ENCODE measurements around the gene DPYSL5.

DPYSL5 gene

DNA sequence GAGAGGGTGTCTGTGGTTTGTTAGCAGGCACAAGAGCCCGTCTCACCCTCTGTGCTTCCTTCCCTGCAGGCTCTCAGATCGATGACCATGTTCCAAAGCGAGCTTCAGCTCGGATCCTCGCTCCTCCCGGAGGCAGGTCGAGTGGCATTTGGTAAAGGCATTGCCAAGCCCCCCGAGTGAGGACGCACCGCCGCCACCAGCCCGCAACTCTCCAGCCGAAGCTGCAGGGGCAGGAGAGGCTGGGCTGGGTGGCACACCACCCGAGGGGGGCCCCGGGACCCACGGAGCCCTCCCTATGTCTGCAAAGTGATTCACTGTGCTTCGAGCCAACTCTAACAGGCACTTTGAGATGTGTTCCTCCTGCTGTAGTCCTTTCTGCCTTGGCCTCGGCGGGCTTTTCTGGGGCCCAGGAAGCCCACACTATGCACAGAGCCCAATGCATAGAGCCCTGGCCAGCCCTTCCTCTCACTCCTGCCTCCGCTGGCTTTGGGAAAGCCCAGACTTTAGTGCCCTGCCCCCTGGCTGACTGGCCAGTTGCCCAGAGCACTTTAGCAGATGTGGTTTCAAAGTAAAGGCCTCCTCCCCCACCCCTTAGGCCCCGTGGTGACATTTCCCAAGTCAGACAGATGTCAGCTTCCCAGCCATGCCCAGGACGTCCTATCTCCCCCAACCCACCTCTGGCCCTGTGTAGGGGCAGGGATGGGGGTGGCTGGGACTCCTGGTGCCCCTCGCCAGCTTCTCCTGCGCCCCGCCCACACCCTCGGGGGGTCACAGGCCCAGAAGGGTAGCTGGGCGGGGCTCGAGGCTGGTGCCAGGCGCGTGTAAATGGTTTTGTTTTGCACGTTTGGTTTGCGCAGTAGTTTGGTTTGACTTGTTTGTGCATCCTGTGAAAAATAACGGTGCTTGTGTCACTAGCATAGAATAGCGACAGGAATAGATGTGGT is 99.2 kb downstream of the DPYSL5 start:
- no peak overlapping the region for H3K4me3 ChIP-seq (replicated peaks; ENCODE audit: low read depth, low read length)
- TF ChIP-seq, protein P1, sequence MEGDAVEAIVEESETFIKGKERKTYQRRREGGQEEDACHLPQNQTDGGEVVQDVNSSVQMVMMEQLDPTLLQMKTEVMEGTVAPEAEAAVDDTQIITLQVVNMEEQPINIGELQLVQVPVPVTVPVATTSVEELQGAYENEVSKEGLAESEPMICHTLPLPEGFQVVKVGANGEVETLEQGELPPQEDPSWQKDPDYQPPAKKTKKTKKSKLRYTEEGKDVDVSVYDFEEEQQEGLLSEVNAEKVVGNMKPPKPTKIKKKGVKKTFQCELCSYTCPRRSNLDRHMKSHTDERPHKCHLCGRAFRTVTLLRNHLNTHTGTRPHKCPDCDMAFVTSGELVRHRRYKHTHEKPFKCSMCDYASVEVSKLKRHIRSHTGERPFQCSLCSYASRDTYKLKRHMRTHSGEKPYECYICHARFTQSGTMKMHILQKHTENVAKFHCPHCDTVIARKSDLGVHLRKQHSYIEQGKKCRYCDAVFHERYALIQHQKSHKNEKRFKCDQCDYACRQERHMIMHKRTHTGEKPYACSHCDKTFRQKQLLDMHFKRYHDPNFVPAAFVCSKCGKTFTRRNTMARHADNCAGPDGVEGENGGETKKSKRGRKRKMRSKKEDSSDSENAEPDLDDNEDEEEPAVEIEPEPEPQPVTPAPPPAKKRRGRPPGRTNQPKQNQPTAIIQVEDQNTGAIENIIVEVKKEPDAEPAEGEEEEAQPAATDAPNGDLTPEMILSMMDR (IDR thresholded peaks at IDR 0.05; ENCODE audit: low read depth, low read length, missing control alignments) = no peak
- no peak for DNase-seq (ENCODE audit: extremely low read depth, low read depth)

DNA sequence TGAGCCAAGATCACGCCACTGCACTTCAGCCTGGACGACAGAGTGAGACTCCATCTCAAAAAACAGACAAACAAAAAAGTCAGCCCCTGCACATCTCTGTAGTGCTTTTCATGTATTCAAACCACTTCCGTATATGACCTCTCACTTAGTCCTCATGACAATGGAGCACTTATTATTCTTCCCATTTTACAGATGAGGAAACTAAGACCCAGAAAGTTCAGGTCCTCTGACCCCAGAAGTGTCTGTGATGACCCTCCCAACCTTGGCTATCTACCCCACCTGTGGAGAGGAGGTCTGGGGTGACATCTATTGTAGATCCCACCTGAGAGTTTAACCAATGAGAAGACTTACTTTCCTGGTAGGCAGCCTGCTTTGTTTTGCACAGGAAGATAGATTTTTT is 100.9 kb downstream of the DPYSL5 start:
- TF ChIP-seq, protein P1 (IDR thresholded peaks at IDR 0.05; ENCODE audit: low read depth, low read length, missing control alignments) = no peak
- H3K4me3 ChIP-seq (replicated peaks; ENCODE audit: low read depth, low read length) = no peak overlapping the region
- DNase-seq (ENCODE audit: extremely low read depth, low read depth) = no peak

DNA sequence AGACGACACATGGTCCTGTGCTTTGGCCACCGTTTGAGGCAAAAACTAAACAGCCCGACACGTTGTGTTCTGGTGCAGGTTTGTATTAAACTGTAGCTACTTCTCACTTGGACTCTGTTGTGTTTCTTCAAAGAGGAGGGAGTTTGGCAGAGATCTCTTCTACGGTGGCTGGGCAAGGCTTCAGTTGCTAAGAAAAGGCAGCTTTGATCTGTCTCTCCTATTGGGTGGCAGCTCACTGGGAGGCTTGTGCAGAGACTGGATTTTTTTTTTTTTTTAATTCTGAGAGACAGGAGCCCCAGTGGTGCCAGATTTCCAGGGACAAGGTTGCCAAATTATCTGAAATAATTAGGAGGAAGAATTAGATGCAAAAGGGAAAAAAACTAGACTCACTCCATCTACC is 102.3 kb downstream of the DPYSL5 start:
- DNase-seq (ENCODE audit: extremely low read depth, low read depth) = no peak
- TF ChIP-seq, protein P1 (IDR thresholded peaks at IDR 0.05; ENCODE audit: low read depth, low read length, missing control alignments) = no peak
- no peak overlapping the region for H3K4me3 ChIP-seq (replicated peaks; ENCODE audit: low read depth, low read length)

DNA sequence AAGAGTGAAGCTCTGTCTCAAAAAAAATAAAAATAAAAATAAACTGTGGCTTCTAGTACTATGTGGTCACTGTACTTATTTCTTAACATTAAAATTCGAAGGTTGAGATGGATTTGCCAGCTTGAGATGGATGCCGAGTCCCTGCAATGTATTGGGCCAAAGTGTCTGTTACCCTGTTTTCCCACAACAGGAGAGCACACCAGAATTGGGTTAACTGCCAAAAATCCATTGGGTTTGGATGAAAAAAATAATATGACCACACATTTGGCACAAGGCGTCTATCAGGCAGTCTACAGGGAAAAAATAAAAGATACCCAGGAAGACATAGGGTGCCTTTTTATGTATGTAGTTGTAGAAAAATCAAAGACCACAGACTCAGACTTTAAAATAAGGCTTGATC is 103.3 kb downstream of the DPYSL5 start:
- no peak overlapping the region for H3K4me3 ChIP-seq (replicated peaks; ENCODE audit: low read depth, low read length)
- TF ChIP-seq, protein P1 (IDR thresholded peaks at IDR 0.05; ENCODE audit: low read depth, low read length, missing control alignments) = no peak
- no peak for DNase-seq (ENCODE audit: extremely low read depth, low read depth)

DNA sequence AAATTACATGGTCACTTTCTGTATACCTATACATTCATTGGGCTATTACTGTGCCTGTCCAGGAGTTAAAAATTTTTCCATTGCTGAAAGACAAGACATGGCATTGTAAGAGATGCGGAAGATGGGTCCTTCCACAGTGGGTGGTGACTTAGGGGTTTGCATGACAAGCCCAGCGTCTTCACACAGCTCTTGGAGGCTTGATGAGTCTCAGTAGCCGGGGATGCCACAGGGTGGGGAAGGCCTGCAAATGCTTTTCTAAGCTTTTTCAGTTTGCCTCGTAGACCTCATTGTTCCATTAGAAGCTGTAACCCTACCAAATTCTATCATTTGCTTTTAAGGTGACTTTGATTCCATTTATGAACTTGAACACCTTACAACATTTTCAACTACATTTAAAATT is 104.4 kb downstream of the DPYSL5 start:
- no peak overlapping the region for H3K4me3 ChIP-seq (replicated peaks; ENCODE audit: low read depth, low read length)
- TF ChIP-seq, protein P1 (IDR thresholded peaks at IDR 0.05; ENCODE audit: low read depth, low read length, missing control alignments) = no peak
- no peak for DNase-seq (ENCODE audit: extremely low read depth, low read depth)

DNA sequence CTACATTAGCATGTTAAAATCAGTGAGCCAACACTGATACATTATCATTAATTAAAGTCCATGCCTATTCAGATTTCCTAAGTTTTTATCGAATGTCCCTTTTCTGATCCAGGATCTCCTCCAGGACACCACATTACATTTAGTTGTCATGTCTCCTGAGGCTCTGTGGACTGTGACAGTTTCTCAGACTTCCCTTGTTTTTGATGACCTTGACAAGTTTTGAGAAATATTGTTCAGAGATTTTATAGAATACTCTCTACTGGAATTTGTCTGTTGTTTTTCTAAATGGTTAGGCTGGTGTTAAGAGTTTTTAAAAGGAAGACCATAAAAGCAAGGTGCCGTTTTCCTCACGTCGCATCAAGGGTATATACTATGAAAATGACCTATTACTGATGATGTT is 106.2 kb downstream of the DPYSL5 start:
- TF ChIP-seq, protein P1 (IDR thresholded peaks at IDR 0.05; ENCODE audit: low read depth, low read length, missing control alignments) = no peak
- no peak for DNase-seq (ENCODE audit: extremely low read depth, low read depth)
- H3K4me3 ChIP-seq (replicated peaks; ENCODE audit: low read depth, low read length) = no peak overlapping the region

Data from HFF-Myc (cell line).